ENCODE data around the gene TCTN2.

Gene TCTN2

GRCh38 chr12:123690191-123690840 is 19.4 kb downstream of the TCTN2 start:
- DNase-seq = no peak

GRCh38 chr12:123696207-123696606 is 25.3 kb downstream of the TCTN2 start:
- DNase-seq = no peak

GRCh38 chr12:123696646-123697045 is 25.7 kb downstream of the TCTN2 start:
- no peak for DNase-seq

- DNase-seq = no peak
These were observed 35.0 kb downstream of the TCTN2 start for GRCh38 chr12:123705935-123706334.

GRCh38 chr12:123707466-123707865 is 36.6 kb downstream of the TCTN2 start:
- DNase-seq = no peak

- no peak for DNase-seq
These were observed 41.9 kb downstream of the TCTN2 start for GRCh38 chr12:123712780-123713319.

- no peak for DNase-seq
These were observed 42.5 kb downstream of the TCTN2 start for GRCh38 chr12:123713398-123713797.

- DNase-seq = no peak
These were observed 43.1 kb downstream of the TCTN2 start for GRCh38 chr12:123713823-123714585.

GRCh38 chr12:123715195-123715594 is 44.3 kb downstream of the TCTN2 start:
- no peak for DNase-seq

- DNase-seq = no peak
These were observed 46.4 kb downstream of the TCTN2 start for GRCh38 chr12:123717350-123717749.

- no peak for DNase-seq
These were observed 49.4 kb downstream of the TCTN2 start for GRCh38 chr12:123720141-123720814.

GRCh38 chr12:123721245-123721644 is 50.3 kb downstream of the TCTN2 start:
- no peak for DNase-seq

- DNase-seq = no peak
These were observed 52.1 kb downstream of the TCTN2 start for GRCh38 chr12:123723011-123723410.

- no peak for DNase-seq
These were observed 52.9 kb downstream of the TCTN2 start for GRCh38 chr12:123723765-123724164.

GRCh38 chr12:123726244-123726643 is 55.3 kb downstream of the TCTN2 start:
- no peak for DNase-seq

- no peak for DNase-seq
These were observed 56.0 kb downstream of the TCTN2 start for GRCh38 chr12:123726962-123727361.

- no peak for DNase-seq
These were observed 57.0 kb downstream of the TCTN2 start for GRCh38 chr12:123727878-123728277.

GRCh38 chr12:123731596-123731995 is 60.7 kb downstream of the TCTN2 start:
- DNase-seq = no peak

- DNase-seq = no peak
These were observed 61.3 kb downstream of the TCTN2 start for GRCh38 chr12:123732251-123732650.

GRCh38 chr12:123733229-123733628 is 62.3 kb downstream of the TCTN2 start:
- no peak for DNase-seq

- no peak for DNase-seq
These were observed 63.4 kb downstream of the TCTN2 start for GRCh38 chr12:123734268-123734667.

GRCh38 chr12:123741937-123742572 is 71.1 kb downstream of the TCTN2 start:
- DNase-seq = no peak

GRCh38 chr12:123743002-123743401 is 72.1 kb downstream of the TCTN2 start:
- no peak for DNase-seq

Data from cortex of kidney (tissue), 1 donor.